CD4-positive, alpha-beta T cell (primary cell): Measurements from ENCODE around the gene TRERF1. TPM values are rescaled to one million over a fixed set of nuclear protein-coding genes. Genes with fewer than 3 reads are reported as not detected.
A peak's percentile ranks its signal among the peaks of the same experiment; 100 is the strongest.

Experiments
- ATAC-seq: fragments of 200-7000 bp; cut with Tn5 transposase; one replicate; pipeline ENCODE4 v1.10.0; 2022; ENCODE audit warnings: mild to moderate bottlenecking; ENCODE audit not compliant: poor library complexity
- CTCF ChIA-PET: fragments of 350-600 bp; sonication (Branson Sonifier 250); formaldehyde crosslinking; loops from one replicate; lab custom pipeline; 2021; ENCODE audit warnings: antibody characterized with exemption, inconsistent platforms; lab: Charles Lee
- POLR2A ChIA-PET: fragments of 350-600 bp; sonication (Branson Sonifier 250); formaldehyde crosslinking; loops from one replicate; lab custom pipeline; 2021; ENCODE audit warnings: antibody characterized with exemption, inconsistent platforms; lab: Charles Lee
- DNase-seq, 14 experiments: peaks; one replicate each; pipeline ENCODE4 v3.0.0-alpha.2; 2013 to 2020; ENCODE audit warnings: mixed read lengths in 2 of 14
- H3K27ac ChIP-seq, 2 donors: one replicate each; pipeline versions ENCODE4 v1.5.1 to v1.7.0; 2013; ENCODE audit warnings: low read length in 2 of 2, low read depth in 1 of 2, mild to moderate bottlenecking in 1 of 2
- H3K27me3 ChIP-seq, 2 experiments: 1 replicate in 1 of 2; 2 replicates in 1 of 2; pipeline versions ENCODE4 v1.6.1 to v1.7.0; 2013; ENCODE audit warnings: low read length in 2 of 2, control low read depth in 1 of 2, mild to moderate bottlenecking in 1 of 2, moderate library complexity in 1 of 2; ENCODE audit not compliant: insufficient read depth in 2 of 2, control insufficient read depth in 1 of 2
- H3K36me3 ChIP-seq: one replicate; pipeline ENCODE4 v1.6.1; 2013; ENCODE audit warnings: low read length, control low read depth; ENCODE audit not compliant: insufficient read depth
- H3K4me1 ChIP-seq: one replicate; pipeline ENCODE4 v1.6.1; 2013; ENCODE audit warnings: low read length, control low read depth; ENCODE audit not compliant: insufficient read depth
- H3K4me3 ChIP-seq: one replicate; pipeline ENCODE4 v1.5.1; 2013; ENCODE audit warnings: mild to moderate bottlenecking, low read length, moderate library complexity
- H3K9me3 ChIP-seq, 2 experiments: 1 replicate in 1 of 2; 2 replicates in 1 of 2; pipeline versions ENCODE4 v1.6.1 to v1.7.0; 2013; ENCODE audit warnings: low read length in 2 of 2, mild to moderate bottlenecking in 2 of 2, control low read depth in 1 of 2, moderate library complexity in 1 of 2; ENCODE audit not compliant: control insufficient read depth in 1 of 2, insufficient read depth in 1 of 2
- H3K27ac Mint-ChIP-seq: one replicate; pipeline ENCODE4 v1.8.0; 2020; ENCODE audit warnings: mixed read lengths
- H3K27me3 Mint-ChIP-seq: one replicate; pipeline ENCODE4 v1.8.0; 2021; ENCODE audit warnings: mixed read lengths
- H3K36me3 Mint-ChIP-seq: one replicate; pipeline ENCODE4 v1.8.0; 2021; ENCODE audit warnings: low read depth, mixed read lengths
- H3K4me1 Mint-ChIP-seq: one replicate; pipeline ENCODE4 v1.8.0; 2021; ENCODE audit warnings: low read depth, mixed read lengths
- H3K4me3 Mint-ChIP-seq: one replicate; pipeline ENCODE4 v1.8.0; 2020; ENCODE audit warnings: mild to moderate bottlenecking, mixed read lengths
- H3K9me3 Mint-ChIP-seq: one replicate; pipeline ENCODE4 v1.8.0; 2020; ENCODE audit warnings: mixed read lengths
- CTCF ChIP-seq: fragments of 200-600 bp; IDR thresholded peaks from one replicate; pipeline ENCODE4 v1.8.0; 2022; ENCODE audit warnings: antibody characterized with exemption, mild to moderate bottlenecking
- intact Hi-C, 2 experiments: fragments of 100-400 bp; cut with DNase I in 1 of 2; cut with micrococcal nuclease in 1 of 2; formaldehyde crosslinking; loops; one replicate each; pipeline versions ENCODE4 v1.15.1 to v1.9.0; 2023 to 2025; cut with DNase I, micrococcal nuclease
- total RNA-seq, 174 experiments: library from RNA in 2 of 174; stranded (reverse) in 2 of 174; gene quantifications; one replicate each; pipeline ENCODE4 v1.2.3 and lab custom pipeline; 2021 to 2026

The TRERF1 gene
- total RNA-seq, 2 experiments from 2014 or later, result 31.0 to 31.7 TPM

DNA sequence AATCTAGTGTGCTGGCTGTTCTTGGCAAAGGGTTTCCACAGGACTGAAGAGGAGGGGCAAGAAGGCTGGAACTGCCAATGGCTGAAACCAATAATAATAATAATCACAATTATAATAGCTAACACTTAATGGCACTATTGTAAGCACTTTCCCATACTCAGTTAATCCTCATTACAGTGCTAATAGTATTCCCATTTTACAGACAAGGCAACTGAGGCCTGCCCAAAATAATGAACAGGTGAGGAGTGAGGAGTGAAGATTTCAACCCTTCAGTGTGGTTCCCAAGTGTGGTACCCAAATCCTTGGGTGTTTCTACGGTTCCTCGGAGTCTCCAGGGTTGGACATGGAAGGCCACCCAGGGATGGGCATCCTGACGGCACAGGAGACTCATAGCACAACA lies 69.9 kb downstream of the TRERF1 start:
- no peaks in the 10 kb centered on the region for H3K9me3 ChIP-seq
- no peak overlapping the region for H3K4me3 ChIP-seq
- POLR2A ChIA-PET, result interaction anchor here (1.1 to 1.3 kb wide), 2 partner anchors 8 to 14 kb away, joined by 3 to 5 read pairs; no protein-coding TSS in a partner anchor
- intact Hi-C loops, result no loop called here
- Mint-ChIP-seq H3K27ac (no peak overlapping the region), H3K4me3 (no peak overlapping the region), H3K4me1 (peaks cover 85% of the 10 kb centered on the region), H3K9me3 (no peaks in the 10 kb centered on the region), H3K36me3 (no peaks in the 10 kb centered on the region), H3K27me3 (no peaks in the 10 kb centered on the region)
- CTCF ChIA-PET, result interaction anchor here (1.3 kb wide), 1 partner anchor 166 kb away, joined by 4 read pairs; no protein-coding TSS in a partner anchor
- peaks cover 60% of the 10 kb centered on the region for H3K4me1 ChIP-seq
- no peaks in the 10 kb centered on the region for H3K27me3 ChIP-seq
- no peak for ATAC-seq
- no peak overlapping the region for H3K27ac ChIP-seq
- DNase-seq, result no peak
- TF ChIP-seq CTCF, result no peak
- H3K36me3 ChIP-seq, result no peaks in the 10 kb centered on the region

DNA sequence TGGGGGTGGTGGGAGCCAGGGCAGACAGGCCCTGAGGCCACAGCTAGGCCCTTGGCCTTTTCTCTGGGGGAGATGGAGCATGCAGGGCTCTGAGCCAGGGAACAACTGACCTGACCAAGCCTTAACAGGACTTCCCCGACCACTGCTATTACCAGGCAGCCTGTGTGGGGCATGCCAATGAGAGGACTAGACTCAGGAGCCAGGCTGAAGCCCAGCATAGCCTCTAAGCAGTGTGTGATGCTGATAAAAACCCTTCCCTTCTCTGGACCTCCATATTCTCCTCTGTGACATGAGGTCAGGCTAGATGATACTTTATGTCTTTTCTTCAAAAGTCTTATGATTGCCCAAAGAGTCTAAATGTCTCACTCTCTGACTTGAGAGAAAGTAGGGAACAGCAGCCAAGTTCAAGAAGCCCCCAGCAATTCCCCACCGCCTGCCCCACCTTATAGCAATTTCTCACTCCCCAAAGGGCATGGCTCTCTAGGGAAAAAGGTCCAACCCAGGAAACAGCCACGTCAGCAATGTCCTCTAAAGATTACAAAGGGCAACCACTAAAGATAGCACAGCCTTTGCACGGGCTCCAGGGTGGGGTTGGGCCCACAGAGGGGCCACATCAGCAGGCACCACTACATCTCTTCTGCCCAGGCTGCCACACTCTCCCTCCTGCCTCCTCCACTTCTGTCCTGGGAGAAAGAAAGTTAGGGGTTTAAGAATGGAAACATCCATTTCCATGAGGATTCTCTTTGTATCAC lies 71.3 kb downstream of the TRERF1 start:
- peaks cover 80% of the 10 kb centered on the region for H3K4me1 Mint-ChIP-seq
- peaks cover 47% of the 10 kb centered on the region for H3K4me1 ChIP-seq
- H3K4me3 Mint-ChIP-seq, result no peak overlapping the region
- TF ChIP-seq CTCF, result no peak
- DNase-seq (no peak), ATAC-seq (no peak)
- H3K9me3 ChIP-seq, result no peaks in the 10 kb centered on the region
- no peaks in the 10 kb centered on the region for H3K36me3 ChIP-seq
- H3K4me3 ChIP-seq, result no peak overlapping the region
- no peaks in the 10 kb centered on the region for H3K27me3 Mint-ChIP-seq
- H3K36me3 Mint-ChIP-seq, result peaks cover 4% of the 10 kb centered on the region
- POLR2A ChIA-PET, result interaction anchor here (1.1 kb wide), 1 partner anchor 10 kb away, joined by 5 read pairs; no protein-coding TSS in a partner anchor
- H3K27me3 ChIP-seq, result no peaks in the 10 kb centered on the region
- H3K27ac ChIP-seq, result no peak overlapping the region
- H3K9me3 Mint-ChIP-seq, result no peaks in the 10 kb centered on the region
- peak overlapping the region; percentile 78 for H3K27ac Mint-ChIP-seq
- CTCF ChIA-PET, result interaction anchor here (1.3 kb wide), 1 partner anchor 167 kb away, joined by 4 read pairs; no protein-coding TSS in a partner anchor
- intact Hi-C loops, result no loop called here

DNA sequence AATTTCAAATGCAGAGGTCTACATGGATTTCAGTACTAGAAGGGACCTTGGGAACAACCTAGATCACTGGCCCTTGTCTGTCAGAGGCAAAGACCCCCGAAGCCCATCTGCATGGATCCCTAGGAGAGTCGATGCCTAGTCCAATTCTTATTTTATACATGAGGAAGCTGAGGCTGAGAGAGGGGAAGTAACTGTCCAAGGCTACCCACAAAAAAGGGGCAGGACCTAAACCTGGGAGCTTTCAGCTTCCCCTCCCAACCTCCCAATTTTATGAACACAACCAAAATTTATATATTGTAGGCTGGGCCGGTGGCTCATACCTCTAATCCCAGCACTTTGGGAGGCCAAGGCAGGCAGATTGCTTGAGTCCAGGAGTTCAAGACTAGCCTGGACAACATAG lies 73.2 kb downstream of the TRERF1 start:
- H3K27ac Mint-ChIP-seq, result peak overlapping the region; percentile 92
- peak overlapping the region; percentile 12 for H3K4me3 ChIP-seq
- H3K36me3 ChIP-seq, result no peaks in the 10 kb centered on the region
- no peak for DNase-seq
- peaks cover 74% of the 10 kb centered on the region for H3K4me1 Mint-ChIP-seq
- no peak for TF ChIP-seq CTCF
- no peaks in the 10 kb centered on the region for H3K9me3 Mint-ChIP-seq
- no peak for ATAC-seq
- intact Hi-C loops, result no loop called here
- peak overlapping the region; percentile 47 for H3K4me3 Mint-ChIP-seq
- POLR2A ChIA-PET, result interaction anchor here (0.8 to 2.1 kb wide), 10 partner anchors 12 to 393 kb away, joined by 3 to 30 read pairs (median 3); no protein-coding TSS in a partner anchor
- H3K27me3 Mint-ChIP-seq, result no peaks in the 10 kb centered on the region
- H3K27ac ChIP-seq, result peak overlapping the region; percentile 19 to 62
- no peaks in the 10 kb centered on the region for H3K27me3 ChIP-seq
- H3K36me3 Mint-ChIP-seq, result peaks cover 4% of the 10 kb centered on the region
- no peaks in the 10 kb centered on the region for H3K9me3 ChIP-seq
- CTCF ChIA-PET, result interaction anchor here (0.8 to 1.3 kb wide), 5 partner anchors 10 to 169 kb away, joined by 3 to 6 read pairs (median 3); no protein-coding TSS in a partner anchor
- H3K4me1 ChIP-seq, result peaks cover 59% of the 10 kb centered on the region
